ENCODE results near the gene MAML2.

MAML2 gene

DNA sequence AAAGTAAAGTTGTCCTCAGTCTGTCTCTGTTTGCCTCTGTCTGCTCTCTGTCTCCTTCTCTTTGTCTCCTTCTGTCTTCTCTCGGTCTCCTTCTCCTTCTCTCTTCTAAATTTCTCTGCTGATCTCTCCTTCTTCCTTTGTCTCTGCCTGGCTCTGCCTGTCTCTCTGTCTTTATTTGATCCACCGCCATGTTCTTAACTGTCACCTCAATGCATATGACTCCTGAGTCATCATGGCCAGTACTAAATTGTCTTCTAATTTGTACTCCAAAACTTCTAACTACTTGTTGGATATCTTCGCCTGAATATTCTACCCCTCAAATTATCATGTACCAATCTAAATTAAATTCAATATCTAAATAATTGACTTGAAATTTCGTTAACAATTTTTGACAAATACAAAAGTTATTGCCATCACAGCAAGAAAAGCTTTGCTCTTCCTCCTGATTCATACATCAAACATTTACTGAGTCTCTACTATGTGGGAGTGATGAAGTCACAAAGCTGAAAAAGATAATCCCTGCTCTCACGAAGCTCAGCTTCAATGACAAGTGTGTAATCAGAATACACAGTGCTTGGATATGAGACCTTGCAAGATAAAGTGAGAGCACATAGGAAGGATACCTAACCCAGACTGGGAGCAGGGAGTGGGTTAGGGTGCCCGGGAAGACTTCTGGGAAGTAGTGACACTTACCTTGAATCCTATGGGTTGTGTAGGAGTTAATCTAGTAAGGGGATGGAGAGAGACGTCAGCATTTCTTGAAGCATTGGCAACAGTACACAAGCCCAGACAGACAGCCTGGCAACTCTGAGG, 193.0 kb downstream of the MAML2 start:
- DNase-seq: no peak

DNA sequence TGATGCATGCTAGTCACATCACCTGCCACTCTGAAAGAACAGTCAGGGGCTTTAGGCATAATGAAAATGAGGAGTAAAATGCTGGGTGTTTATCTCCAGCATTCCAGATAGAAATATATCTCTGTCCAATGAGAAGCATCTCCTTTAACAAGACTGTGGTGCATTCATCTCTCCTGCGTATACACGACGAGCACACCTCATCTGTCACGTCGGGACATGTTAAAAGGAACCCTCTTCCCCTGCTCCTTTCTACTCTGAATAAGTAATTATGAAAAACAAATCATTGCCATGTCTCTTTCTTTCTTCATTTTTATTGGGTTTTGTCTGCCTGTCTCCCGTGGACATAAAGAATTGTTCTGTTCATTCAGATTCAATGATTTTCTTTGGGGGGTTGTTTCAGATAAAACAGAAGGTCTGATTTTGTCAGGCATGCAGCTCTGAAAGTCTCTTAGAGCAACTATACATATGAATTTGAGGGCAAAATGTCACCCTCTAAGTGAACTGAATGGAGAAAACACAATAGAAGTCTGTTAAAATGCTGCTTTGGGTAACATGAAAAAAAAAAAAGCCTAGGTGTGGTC, 195.0 kb downstream of the MAML2 start:
- DNase-seq: no peak

DNA sequence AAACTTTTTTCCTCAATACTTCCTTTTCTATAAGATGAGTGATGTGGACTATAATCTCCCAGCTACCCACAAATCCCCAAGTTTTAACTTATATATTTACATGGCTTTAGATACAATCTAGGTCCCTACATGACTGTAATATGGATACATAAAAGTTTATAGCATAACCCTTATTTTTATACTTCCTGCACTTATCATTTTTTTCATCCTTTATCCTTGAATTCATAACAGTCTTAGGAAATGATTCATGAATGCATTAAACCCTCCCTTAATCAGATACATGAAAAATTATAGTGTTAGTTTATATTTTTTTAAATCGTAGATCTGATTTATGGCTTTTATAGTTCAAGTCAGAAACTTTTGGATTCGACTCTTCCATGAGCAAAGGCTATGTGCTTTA, 195.8 kb downstream of the MAML2 start:
- DNase-seq: no peak

DNA sequence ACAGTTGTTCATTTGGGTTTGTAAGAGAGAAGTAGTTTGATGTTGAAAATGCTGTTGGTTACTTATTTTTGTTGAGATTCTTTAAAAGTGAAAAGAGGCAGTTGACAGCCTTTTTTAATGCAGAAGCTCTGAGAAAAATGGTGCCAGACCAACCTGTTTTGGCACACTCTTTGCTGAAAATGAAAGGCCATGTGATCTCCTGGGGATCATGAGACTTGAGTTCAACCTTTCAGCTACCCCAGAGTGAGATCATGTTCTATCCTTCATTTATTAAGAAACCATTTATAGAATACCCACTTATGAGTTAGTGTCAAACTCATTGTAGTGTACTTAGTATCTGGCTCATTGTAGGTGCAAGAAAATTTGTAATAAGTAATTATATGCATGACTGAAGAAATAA, 196.2 kb downstream of the MAML2 start:
- no peak for DNase-seq

DNA sequence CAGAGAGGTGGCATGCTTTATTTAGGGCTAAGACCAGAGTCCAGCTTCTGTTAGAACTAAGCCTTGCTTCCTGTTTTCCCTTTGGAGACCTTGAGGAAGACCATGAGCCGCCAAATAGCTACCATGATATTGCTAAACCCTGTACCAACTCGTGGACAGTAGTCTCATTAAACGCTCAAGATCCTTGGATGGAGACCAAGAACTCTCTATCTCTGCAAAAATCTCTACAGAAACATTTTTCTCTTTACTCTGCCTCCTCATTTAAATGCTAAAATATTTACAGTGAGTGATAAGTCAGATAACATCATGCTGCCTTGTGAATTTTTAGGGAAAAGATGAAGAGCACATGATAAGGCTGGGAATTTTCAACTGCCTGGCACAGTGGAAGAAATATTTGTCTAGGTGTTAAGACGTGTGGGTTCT, 197.8 kb downstream of the MAML2 start:
- DNase-seq: no peak

DNA sequence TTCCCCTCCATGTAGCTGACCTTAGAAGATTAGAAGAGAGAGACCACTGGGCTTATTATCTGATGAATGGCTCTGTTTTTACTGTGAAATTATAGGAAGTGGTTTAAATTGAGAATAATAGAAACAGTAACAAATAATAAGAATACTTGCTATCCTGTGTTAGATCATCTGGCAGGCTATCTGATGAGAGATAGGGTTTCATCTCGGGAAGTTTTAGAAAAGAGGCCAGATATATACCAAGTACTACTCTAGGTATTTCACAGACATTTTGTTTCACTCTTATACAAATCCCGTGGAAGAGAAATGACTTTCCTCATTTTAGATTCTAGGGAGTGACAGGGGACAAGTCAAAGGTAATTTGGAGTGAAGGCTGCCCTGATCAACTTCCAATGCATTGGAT, 198.4 kb downstream of the MAML2 start:
- DNase-seq: no peak

DNA sequence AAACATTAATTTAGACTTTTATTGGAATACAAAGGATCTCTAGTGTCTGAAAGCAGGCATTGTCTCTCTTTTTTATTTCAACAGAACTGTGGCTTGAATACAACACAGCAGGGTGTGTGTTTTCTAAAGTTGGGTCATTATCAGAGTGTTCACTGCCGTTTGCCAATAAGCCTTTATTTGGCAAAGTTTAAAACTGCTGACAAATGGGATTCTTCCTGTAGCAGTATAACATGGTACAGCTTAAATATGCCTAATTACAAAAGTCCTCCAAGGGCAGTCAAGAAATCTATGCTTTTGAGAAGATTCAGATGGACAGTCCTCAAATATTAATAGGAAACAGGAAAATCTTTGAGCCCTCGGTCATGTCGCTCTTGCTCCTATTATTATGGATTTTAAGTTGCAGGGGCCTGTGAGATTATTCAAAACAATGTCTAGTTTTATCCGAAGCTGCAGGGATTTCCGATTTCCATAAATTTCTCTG, 199.9 kb downstream of the MAML2 start:
- no peak for DNase-seq

DNA sequence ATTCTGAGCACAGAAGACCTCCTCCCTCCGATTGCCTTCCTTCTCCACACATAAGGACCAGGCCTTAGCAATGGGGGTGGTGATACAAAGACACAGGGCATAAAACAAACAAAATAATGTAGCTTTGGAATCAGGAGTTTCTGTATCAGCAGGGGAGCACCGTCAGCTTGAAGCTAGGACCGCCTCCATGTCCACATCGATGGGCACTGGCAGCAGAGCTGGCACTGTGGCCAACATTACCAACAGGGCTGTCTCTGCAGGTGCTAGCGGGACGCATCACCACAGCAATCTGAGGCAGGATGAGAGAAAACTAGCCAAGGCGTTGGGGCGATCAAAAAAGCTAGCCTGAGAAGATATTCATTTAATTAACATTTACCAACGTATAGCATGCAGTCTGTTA, 201.4 kb downstream of the MAML2 start:
- DNase-seq: no peak

DNA sequence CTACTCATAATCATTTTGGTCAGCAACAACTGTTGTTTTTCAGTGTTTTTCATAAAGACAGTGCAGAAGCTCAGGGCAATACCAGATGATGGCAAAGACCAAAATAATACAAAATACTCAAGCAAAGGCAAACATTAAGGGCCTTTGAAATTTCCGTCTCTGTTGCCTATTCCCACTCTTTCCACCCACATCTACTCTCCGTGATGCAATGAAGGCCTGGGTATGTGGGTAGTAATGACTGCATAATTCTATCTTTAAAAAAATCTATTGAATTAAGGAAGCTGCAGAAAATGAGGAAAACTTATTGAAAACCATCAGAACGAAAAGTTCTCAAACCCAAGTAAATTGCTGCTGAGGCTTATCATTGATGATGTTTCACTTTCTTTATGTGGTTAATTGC, 203.3 kb downstream of the MAML2 start:
- DNase-seq: peak in 1 of 2 experiments; percentile 23

DNA sequence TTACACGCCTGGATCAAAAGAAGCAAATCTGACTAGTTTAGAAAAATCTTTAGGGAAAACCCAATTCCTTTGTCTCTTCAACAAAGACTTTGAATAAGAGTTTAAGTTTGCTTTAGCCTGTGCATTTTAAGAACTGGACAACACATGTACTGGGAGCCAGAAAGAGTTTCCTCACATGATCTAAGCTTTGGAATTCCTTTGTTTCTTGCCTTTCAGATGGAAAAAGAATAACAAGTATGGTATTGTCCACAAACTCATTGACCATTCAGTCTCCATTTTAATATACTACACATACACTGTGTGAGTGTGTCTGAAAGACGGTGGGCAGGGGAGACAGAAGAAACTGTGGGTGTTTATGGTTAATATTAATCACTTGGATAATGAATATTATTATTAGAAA, 205.6 kb downstream of the MAML2 start:
- DNase-seq: no peak

DNA sequence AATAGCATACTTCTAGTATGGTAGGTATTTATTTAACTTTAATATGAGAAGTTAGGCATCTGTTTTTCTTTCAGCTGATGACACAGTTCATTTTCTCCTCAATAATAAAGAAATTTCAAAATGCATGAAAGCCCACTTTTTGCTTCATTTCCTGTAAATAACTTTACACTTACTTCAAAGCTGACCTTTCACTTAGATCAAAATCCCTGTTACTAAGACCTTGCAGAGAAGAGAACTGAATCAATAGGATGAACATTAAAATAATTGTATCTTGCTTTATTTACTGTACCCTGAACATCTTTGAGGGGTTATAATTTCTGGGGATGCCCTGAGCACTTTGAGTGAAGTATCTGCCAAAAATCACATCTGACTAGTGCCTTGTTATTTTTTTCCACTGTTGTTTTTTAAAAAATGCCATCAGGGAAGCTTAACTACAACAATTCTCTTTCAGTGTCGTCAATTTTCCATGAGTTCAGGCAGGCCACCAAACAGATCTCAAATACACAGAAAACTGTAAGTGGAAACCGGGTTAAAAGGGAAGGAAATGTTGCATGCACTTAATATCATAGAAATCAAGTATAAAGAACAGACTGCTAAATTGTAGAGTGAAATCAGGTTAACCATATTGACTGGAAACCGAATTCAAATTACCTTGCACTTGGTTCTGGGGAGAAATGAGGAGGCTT, 206.2 kb downstream of the MAML2 start:
- DNase-seq: no peak

DNA sequence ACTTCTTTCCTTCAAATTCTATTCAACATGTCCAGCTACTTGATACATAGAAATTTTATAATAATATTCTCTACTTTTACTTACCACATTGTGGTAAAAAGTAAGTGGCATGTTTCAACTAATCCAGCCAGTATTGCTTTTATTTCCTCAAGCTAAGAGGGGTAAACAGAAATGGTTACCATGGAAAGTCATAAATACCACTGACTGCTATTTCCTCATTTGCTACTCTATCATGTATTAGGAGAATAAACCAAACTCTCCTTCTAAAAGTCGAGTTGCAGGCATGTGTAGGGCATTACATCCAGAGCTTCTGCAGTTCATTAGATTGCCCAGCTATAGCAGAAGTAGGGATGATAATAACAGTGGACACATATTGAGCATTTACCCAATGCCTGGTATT, 208.4 kb downstream of the MAML2 start:
- no peak for DNase-seq

DNA sequence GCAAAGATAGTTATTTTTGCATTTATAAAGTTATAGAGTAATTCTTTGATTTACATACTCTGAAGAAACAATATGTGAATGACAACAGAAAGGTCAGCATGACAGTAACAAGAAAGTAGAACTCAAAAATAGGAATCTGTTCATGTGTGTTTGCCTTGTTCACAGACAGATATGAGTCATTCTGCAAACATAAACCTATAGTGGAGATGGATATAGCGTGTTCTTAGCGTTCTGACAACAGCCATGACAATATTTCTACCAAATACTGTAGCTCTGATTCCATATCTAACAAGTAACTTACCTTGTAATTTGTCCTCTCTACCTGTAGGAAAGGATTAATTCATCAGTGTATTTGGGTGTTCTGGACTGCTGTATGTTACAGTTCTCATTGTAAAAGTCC, 210.6 kb downstream of the MAML2 start:
- DNase-seq: no peak

DNA sequence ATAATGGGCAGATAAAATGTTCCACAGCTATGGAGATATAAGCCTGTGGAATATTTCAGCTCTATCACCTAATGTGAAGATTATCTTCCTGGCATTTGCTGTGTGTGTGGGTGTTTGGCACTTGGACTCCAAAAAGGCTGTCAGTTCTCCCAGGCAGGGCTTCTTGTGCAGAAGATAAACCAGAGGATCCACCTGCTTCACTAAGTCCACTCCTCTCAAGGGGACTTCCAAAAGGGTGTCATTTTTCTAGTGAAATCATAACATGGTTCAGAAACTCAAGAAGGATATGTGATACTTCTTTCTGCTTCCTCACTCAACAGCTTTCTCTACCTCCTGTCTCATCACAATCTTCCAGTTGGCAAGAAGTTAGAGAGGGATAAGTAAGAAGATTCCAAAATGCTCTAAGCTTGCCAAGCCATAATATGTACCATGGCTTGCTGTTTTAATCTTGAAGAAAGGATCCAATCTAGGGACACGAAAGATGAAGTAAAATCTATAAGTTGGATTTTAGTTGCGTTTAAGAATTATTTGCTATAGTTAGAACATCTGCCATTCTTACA, 212.9 kb downstream of the MAML2 start:
- no peak for DNase-seq

DNA sequence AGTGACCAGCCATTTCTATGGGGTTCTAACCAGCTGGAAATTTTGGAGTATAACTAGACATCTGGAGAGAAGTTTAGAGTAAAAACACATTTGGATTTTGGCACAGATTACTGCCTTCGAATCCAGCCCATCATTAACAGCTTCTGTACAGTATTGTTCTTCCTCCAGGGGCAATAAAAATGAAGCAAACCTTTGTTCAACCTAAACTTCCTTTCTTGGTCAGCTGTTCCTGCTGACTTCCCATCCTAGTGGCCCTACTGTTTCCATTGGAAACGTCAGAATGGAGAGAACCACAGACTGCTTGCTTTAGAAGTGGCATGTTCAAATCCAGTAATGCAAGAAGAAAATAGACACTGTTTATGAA, 215.4 kb downstream of the MAML2 start:
- no peak for DNase-seq

DNA sequence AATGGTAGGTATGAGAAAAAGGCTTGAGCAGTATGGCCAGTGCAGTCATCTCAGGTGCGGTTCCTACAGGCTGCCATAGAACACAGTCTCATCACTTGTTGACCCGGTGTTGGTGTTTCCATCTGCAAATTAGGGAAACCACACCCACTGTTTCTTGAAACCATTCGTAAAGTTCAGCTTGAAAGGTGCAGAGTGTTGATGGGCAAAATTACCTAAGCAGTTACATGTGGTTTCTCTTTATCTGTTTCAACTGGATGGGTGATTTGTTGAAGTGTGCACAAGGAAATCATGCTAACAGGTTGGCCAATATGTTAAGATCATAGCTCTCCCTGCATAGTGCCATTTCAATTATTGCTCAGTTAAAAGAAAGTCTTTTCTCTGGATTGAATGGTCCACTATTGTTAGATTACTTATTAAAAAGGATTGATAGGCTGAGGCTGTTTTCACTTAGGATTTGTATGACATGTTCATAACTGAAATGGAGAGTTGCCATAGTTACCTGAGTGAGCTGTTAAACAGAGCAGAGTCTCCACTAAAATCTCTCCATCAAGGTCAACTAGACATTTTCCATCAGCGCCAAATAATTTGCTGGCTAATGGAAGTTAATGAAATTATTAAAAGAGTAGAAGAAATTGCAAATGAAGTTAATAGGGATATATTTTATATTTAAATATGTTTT, 215.9 kb downstream of the MAML2 start:
- no peak for DNase-seq

DNA sequence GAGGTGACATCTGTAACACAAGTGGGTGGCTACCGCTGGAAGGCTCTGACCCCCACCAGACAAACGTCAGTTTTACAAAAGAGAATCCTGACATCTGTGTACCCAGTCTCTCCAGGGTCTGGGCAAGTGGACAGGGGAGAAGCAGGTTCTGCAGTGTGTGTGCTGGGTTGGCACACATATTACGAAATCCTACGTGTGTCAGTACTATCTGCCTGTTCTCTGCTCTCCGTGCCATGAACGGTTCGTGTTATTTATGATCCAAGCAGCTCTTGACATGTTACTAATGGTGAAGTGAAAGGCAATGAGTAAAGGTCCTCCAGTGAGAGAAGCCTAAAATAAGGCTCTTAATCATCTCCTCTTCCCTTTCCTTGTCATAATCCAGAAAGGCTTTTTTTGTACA, 217.6 kb downstream of the MAML2 start:
- no peak for DNase-seq

DNA sequence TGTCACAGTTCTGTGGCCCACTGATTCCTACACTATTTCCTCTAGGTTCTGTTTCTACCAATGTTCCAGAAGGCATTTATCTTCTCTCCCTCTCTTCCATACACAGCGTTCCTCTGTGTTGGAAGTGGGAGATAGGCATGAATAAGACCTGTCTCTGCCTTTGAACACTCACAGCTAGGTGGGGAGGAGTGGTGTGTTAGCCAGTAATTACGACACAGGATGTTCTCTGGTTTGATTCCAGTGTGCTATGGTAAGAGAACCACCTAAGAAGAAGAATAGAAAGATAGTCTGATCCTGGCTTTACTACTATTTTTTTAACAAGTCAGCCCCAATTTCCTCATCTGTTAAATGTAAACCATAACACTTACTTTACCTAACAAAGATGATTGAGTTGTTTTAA, 218.8 kb downstream of the MAML2 start:
- no peak for DNase-seq

DNA sequence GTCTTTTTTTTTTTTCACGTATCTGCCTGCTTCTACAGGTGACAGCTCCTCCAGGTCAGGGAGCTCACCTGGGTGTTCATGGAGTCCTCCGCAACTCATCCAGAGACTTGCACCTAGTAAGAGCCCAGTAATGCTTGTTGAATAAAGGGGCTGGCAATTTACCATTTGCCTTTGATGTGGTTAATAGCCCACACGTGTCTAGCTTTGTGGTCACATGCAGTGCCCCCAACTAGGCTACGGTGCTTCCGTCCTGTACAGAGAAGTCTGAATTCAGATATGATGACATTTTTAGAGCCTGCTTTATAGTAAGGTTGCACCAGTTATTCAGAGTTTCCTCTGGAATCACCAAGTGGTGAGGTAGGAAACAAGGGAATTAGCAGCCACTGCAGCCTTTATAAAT, 219.7 kb downstream of the MAML2 start:
- no peak for DNase-seq

DNA sequence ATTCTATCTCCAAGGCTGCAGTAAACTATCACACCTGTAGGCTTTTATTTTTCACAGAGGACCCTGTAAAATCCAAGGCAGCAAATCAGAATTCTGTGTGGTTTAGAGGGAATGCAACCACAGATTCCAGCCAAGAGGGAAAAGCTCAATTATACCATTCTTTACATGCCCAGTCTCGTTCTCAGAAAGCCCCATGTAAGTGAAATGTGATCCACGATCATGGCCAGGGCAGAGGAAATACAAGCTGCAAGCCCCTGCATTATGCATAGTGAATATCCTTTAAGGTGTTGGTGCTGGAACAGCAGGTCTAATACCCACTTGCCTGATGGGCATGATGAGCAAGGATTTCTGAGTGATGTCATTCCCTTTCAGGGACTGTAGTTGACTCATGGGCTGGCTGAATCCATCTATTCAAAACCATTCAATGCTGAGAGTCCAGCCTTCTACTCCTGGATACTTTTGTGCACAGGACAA, 220.4 kb downstream of the MAML2 start:
- DNase-seq: no peak

DNA sequence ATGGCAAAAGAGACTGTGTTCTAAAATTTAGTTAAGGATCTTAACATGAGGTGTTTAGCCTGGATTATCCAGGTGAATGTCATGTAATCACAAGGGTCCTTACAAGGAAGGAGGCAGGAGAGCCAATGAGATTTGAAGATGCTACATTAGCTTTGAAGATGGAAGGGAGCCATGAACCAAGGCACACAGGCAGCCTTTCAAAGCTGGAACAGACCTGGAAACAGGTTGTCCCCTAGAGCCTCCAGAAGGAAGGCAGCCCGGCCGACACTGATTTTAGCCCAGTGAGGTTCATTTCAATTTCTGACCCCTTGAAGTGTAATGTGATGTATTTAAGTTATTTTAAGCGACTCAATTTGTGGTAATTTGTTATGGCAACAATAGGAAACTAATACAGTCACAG, 223.8 kb downstream of the MAML2 start:
- no peak for DNase-seq

DNA sequence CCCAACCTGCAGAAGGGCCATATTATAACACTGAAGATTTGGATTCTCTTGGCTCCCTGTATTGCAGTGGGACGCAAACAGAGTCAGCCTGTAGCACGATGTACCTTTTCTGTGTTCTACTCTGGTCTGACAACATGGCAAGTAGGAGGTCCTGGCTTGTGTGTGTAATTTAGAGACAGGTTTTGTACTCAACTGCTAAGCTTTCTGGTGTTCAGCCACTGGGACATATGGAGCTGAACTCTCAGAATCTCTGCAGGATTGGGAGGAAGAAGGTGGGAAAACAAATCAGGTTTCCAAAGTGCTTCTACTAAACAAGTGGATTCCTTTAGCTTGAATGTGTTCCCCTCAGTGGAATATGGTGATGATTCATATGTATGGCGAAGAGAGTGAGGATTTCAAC, 226.6 kb downstream of the MAML2 start:
- no peak for DNase-seq

Data from stimulated activated CD4-positive, alpha-beta T cell treated with anti-CD3 and anti-CD28 coated beads, Interleukin-4, amount 100 ng/mL, for 4 hours (primary cell).